ENCODE measurements around the gene MEIS1.

Gene MEIS1

DNA sequence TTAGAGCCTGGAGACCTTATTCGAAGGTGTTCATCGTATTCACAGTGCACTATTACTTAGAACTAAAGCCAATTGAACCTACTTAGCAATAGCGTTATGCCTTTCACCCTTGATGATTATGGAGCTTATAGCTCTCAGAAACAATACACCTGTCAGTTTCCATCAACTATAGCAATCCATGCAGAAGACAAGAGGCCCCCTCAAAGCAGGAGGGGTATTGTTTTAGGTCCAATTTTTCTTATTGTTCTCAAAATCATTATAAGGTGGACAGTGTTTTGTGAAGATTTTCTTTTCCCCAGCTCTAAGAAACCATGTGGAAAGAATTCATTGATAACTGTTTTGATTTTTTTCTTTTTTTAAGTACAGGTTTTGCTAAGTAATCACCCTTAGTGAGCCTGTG is 135.5 kb downstream of the MEIS1 start:
- TF ChIP-seq, protein P1, sequence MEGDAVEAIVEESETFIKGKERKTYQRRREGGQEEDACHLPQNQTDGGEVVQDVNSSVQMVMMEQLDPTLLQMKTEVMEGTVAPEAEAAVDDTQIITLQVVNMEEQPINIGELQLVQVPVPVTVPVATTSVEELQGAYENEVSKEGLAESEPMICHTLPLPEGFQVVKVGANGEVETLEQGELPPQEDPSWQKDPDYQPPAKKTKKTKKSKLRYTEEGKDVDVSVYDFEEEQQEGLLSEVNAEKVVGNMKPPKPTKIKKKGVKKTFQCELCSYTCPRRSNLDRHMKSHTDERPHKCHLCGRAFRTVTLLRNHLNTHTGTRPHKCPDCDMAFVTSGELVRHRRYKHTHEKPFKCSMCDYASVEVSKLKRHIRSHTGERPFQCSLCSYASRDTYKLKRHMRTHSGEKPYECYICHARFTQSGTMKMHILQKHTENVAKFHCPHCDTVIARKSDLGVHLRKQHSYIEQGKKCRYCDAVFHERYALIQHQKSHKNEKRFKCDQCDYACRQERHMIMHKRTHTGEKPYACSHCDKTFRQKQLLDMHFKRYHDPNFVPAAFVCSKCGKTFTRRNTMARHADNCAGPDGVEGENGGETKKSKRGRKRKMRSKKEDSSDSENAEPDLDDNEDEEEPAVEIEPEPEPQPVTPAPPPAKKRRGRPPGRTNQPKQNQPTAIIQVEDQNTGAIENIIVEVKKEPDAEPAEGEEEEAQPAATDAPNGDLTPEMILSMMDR (IDR thresholded peaks at IDR 0.05; ENCODE audit: low read depth, low read length, missing control alignments): no peak
- H3K4me3 ChIP-seq (ENCODE audit: low read depth, low read length): no peak overlapping the region
- in situ Hi-C loops (cut with HindIII; ENCODE audit: low sequenced_read_pairs): no loop called here
- no peak for DNase-seq (ENCODE audit: low read depth)

DNA sequence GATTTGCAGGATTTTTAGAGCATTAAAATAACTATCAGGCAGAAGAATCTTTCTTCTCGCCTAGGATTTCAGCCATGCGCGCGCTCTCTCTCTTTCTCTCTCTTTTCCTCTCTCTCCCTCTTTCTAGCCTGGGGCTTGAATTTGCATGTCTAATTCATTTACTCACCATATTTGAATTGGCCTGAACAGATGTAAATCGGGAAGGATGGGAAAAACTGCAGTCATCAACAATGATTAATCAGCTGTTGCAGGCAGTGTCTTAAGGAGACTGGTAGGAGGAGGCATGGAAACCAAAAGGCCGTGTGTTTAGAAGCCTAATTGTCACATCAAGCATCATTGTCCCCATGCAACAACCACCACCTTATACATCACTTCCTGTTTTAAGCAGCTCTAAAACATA is 137.0 kb downstream of the MEIS1 start:
- TF ChIP-seq, protein P1 (IDR thresholded peaks at IDR 0.05; ENCODE audit: low read depth, low read length, missing control alignments): no peak
- no peak for DNase-seq (ENCODE audit: low read depth)
- in situ Hi-C loops (cut with HindIII; ENCODE audit: low sequenced_read_pairs): no loop called here
- no peak overlapping the region for H3K4me3 ChIP-seq (ENCODE audit: low read depth, low read length)

DNA sequence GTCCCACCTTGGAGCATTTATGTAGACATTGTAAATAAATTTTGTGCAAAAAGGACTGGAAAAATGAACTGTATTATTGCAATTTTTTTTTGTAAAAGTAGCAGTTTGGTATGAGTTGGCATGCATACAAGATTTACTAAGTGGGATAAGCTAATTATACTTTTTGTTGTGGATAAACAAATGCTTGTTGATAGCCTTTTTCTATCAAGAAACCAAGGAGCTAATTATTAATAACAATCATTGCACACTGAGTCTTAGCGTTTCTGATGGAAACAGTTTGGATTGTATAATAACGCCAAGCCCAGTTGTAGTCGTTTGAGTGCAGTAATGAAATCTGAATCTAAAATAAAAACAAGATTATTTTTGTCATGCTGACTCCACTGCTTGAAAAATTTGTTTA is 137.5 kb downstream of the MEIS1 start:
- TF ChIP-seq, protein P1 (IDR thresholded peaks at IDR 0.05; ENCODE audit: low read depth, low read length, missing control alignments): no peak
- in situ Hi-C loops (cut with HindIII; ENCODE audit: low sequenced_read_pairs): no loop called here
- DNase-seq (ENCODE audit: low read depth): no peak
- no peak overlapping the region for H3K4me3 ChIP-seq (ENCODE audit: low read depth, low read length)

DNA sequence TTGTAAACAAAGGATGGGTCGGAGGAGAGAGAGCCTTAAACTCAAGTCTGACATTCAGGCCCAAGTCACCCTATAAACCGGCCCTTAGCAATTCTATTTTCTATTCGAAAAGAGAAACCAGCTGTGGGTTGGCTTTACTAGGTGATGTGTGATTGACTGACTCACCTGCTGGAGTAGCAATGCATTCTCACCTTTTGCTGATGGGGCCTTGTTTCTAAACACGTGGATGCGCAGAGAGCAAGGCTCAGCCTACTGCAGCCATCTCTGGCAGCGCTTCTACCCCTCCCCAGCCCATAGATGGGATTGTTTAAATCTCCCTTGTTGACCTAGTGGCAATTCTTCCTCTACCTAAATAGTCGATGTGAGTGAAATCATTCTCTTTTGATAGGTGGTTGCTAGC is 138.5 kb downstream of the MEIS1 start:
- TF ChIP-seq, protein P1 (IDR thresholded peaks at IDR 0.05; ENCODE audit: low read depth, low read length, missing control alignments): no peak
- no peak for DNase-seq (ENCODE audit: low read depth)
- in situ Hi-C loops (cut with HindIII; ENCODE audit: low sequenced_read_pairs): no loop called here
- H3K4me3 ChIP-seq (ENCODE audit: low read depth, low read length): no peak overlapping the region

DNA sequence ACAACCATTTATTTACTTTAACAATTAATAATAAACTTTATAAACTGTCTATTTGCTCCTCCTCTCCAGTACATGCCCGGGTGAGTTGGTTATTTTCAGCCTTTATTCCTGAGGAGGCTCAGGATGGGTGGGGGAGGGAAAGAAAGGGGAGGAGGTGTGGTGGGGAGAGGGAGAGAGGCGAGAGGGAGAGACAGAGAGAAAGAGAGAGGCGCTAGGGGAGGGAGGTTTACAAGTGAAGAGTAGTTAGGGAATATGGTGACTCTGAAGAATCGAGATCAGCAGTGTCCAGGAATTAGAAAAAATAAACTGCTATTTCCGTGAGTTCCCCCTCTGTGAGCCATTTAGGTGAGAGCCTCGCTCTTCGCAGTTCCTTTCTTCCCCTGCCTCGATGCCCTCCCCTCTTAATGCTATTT is 138.9 kb downstream of the MEIS1 start:
- TF ChIP-seq, protein P1 (IDR thresholded peaks at IDR 0.05; ENCODE audit: low read depth, low read length, missing control alignments): no peak
- H3K4me3 ChIP-seq (ENCODE audit: low read depth, low read length): peak overlapping the region; percentile 13
- no peak for DNase-seq (ENCODE audit: low read depth)
- in situ Hi-C loops (cut with HindIII; ENCODE audit: low sequenced_read_pairs): no loop called here

DNA sequence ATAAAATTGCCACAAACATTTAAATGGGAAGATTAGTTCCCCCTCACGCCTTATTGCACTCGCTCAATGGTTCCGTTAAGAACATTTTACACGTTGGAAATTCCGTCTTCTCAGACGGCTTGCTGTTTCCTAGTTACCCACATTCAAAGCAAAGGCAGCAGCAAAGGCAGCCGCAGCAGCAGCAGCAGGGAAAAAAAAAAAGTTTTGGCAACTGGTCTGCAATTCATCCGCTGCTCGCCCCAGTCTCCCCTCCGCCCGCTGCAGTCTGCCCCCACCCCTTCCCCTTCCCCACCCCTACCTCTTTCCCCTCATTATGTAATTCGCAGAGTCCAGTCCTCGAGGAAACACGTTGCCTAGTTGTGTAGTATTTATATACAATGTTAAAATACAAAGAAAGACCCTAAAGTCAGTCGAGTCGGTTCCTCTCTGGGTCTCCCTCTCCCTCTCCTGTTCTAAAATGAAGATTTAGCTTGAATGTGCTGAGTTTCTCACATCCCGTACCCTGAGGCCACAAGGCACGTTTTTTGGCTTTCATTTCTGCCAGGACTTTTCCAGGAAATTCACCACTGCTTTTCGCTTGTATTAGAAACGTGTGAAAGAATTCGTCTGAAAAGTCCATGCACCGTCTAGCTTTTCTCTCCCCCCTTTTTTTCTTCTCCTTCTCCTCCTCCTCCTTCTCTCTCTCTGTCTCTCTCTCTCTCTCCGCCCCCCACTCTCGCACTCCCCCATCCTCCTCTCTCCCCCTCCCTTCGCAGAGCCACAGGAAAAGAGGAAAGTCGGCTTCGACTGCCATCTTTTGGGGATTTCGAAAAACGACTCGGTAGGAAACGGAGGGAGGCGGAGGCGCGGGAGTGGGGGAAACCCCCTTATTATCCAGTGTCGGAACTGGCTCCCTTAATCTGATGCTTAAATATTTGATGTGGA is 140.0 kb downstream of the MEIS1 start:
- TF ChIP-seq, protein P1 (IDR thresholded peaks at IDR 0.05; ENCODE audit: low read depth, low read length, missing control alignments): peak; percentile 64
- DNase-seq (ENCODE audit: low read depth): peak; percentile 91
- peak overlapping the region; percentile 51 for H3K4me3 ChIP-seq (ENCODE audit: low read depth, low read length)
- in situ Hi-C loops (cut with HindIII; ENCODE audit: low sequenced_read_pairs): no loop called here
